ENCODE results near the gene CTNNA1.

The CTNNA1 gene

DNA sequence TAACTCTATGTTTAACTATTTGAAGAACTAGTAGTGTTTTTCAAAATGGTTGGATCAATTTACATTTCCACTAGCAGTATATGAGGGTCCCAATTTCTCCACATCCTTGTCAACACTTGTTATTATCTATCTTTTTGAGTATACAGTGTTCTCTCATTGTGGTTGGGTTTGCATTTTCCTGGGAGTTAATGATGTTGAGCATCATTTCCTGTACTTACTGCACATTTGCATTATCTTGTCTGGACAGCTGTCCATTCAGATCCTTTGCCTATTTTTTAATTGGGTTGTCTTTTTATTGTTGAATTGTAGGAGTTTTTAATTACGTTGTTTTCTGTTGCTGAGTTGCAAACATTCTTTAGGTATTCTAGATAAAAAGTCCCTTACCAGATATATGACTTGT is 225.4 kb downstream of the CTNNA1 start:
- DNase-seq: no peak
- no peak overlapping the region for H3K27ac Mint-ChIP-seq

DNA sequence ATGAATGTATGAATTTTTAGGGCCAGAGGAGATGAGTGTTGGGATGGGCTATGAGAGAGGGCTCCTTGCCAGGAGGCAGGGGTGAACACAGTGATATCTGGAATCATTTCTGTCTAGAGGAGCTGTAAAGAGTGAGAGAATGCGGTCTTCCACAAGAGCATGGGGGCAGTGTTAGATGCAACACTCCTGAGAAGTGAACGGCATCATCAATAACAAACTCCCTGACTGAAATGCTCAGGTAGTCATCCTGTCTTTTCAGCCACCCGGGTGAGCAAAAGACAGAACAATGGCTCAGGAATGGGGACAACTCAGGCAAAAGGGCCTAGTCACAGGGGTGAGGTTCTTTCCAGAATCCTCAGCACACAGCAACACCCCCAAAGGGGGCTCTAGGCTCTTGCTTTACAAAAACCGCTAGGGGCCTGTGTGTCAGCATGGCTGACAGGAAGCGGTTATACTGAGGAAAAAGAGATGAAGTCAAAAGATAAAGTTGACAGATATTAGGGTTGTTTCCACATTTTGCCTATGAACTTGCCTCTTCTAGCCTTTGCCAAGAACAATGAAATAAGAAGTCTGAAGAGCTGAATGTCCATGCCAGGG is 226.6 kb downstream of the CTNNA1 start:
- Mint-ChIP-seq H3K36me3 (ENCODE audit: low read depth) (no peaks in the 10 kb centered on the region), H3K4me1 (peaks cover 32% of the 10 kb centered on the region), H3K9me3 (no peaks in the 10 kb centered on the region), H3K4me3 (no peak overlapping the region), H3K27me3 (ENCODE audit: low read depth, poor library complexity) (peaks cover 17% of the 10 kb centered on the region), H3K27ac (no peak overlapping the region)
- no peak for DNase-seq
- TF ChIP-seq, protein P1, sequence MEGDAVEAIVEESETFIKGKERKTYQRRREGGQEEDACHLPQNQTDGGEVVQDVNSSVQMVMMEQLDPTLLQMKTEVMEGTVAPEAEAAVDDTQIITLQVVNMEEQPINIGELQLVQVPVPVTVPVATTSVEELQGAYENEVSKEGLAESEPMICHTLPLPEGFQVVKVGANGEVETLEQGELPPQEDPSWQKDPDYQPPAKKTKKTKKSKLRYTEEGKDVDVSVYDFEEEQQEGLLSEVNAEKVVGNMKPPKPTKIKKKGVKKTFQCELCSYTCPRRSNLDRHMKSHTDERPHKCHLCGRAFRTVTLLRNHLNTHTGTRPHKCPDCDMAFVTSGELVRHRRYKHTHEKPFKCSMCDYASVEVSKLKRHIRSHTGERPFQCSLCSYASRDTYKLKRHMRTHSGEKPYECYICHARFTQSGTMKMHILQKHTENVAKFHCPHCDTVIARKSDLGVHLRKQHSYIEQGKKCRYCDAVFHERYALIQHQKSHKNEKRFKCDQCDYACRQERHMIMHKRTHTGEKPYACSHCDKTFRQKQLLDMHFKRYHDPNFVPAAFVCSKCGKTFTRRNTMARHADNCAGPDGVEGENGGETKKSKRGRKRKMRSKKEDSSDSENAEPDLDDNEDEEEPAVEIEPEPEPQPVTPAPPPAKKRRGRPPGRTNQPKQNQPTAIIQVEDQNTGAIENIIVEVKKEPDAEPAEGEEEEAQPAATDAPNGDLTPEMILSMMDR (IDR thresholded peaks at IDR 0.05): no peak

More for the DNA sequence above, 225.4 kb downstream of the CTNNA1 start:
- Mint-ChIP-seq H3K27me3 (ENCODE audit: low read depth, poor library complexity) (peaks cover 16% of the 10 kb centered on the region), H3K4me1 (peaks cover 39% of the 10 kb centered on the region), H3K4me3 (no peak overlapping the region), H3K9me3 (no peaks in the 10 kb centered on the region), H3K36me3 (ENCODE audit: low read depth) (no peaks in the 10 kb centered on the region)
- TF ChIP-seq, protein P1 (IDR thresholded peaks at IDR 0.05): no peak

DNA sequence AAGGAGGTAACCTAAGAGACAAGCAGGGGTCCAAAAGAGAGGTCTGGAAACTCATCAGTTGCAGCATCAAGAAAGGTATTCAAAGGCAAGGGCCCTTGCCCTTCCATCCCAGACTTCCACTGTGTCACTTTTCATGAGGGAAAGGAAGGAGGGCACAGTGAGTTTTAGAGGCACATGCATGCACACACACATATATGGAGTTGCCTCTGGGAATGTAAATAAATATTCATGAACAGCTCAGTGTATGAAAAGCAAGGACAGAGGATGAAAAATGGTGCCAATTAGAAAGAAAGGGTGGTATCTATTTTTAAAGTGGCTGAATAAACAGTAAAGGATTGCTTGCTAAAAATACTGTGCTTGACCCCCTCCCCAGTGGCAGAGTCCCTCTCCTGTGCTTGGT is 227.2 kb downstream of the CTNNA1 start:
- Mint-ChIP-seq H3K9me3 (no peaks in the 10 kb centered on the region), H3K36me3 (ENCODE audit: low read depth) (no peaks in the 10 kb centered on the region), H3K4me3 (no peak overlapping the region), H3K4me1 (peaks cover 25% of the 10 kb centered on the region), H3K27me3 (ENCODE audit: low read depth, poor library complexity) (peaks cover 17% of the 10 kb centered on the region), H3K27ac (no peak overlapping the region)
- DNase-seq: no peak
- TF ChIP-seq, protein P1 (IDR thresholded peaks at IDR 0.05): no peak

DNA sequence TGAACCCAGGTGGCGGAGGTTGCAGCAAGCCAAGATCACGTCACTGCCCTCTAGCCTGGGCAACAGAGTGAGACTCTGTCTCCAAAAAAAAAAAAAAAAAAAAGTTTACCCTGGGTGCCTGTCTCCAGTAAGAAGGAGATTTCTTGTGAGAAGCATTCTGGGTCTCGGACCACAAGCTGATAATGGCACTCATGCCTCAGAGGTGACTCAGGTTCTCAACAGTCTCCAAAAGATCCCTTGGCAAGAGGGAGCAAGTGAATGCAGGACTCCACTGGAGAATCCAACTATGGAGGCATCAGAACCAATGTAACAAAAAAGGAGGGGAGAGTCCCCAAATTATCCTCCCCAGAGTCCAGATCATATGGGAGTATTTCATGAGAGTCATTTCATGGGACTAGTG is 227.9 kb downstream of the CTNNA1 start:
- Mint-ChIP-seq H3K4me3 (no peak overlapping the region), H3K9me3 (no peaks in the 10 kb centered on the region), H3K4me1 (peaks cover 19% of the 10 kb centered on the region), H3K36me3 (ENCODE audit: low read depth) (no peaks in the 10 kb centered on the region), H3K27ac (no peak overlapping the region), H3K27me3 (ENCODE audit: low read depth, poor library complexity) (peaks cover 17% of the 10 kb centered on the region)
- TF ChIP-seq, protein P1 (IDR thresholded peaks at IDR 0.05): no peak
- no peak for DNase-seq

DNA sequence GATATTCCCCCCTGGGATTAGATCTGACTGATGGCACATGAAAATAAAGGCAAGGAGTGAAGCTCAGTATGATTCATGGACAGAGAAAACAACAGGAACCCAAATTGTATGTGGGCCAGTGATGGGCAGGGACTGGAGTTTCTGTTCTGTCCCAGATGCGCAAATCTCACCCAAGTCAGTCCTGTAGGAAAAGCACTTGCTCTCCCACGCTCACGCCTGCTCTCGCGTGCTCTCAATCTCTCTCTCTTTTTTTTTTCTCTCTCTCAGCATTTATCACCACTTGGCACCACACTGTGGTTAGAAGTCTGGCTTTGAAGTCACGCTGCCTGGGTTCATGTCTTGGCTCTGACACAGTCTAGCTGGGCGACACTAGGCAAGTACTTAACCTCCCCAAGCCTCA is 228.4 kb downstream of the CTNNA1 start:
- Mint-ChIP-seq H3K4me3 (no peak overlapping the region), H3K27ac (no peak overlapping the region), H3K9me3 (no peaks in the 10 kb centered on the region), H3K4me1 (peaks cover 19% of the 10 kb centered on the region), H3K27me3 (ENCODE audit: low read depth, poor library complexity) (peaks cover 17% of the 10 kb centered on the region), H3K36me3 (ENCODE audit: low read depth) (no peaks in the 10 kb centered on the region)
- TF ChIP-seq, protein P1 (IDR thresholded peaks at IDR 0.05): no peak
- DNase-seq: no peak

DNA sequence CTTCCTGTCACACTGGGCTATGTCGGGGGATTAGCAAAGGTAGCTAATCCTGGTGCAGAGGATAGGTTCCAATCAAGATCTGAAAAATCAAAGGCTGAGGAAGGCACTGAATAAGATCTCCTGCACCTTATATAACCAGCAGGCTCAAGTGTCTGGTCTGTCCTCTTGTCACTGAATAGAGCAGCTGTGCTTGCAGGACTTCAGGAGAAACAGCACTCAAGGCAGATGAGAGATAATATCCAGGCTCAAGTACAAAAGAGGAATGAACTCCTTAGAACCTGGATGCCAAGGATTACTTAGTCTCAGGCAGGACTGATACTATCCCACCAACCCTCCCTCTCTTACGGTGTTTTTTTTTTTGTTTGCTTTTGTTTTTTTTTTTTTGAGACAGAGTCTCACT is 230.8 kb downstream of the CTNNA1 start:
- Mint-ChIP-seq H3K27me3 (ENCODE audit: low read depth, poor library complexity) (peaks cover 11% of the 10 kb centered on the region), H3K4me3 (no peak overlapping the region), H3K4me1 (peaks cover 19% of the 10 kb centered on the region), H3K9me3 (no peaks in the 10 kb centered on the region), H3K27ac (no peak overlapping the region), H3K36me3 (ENCODE audit: low read depth) (no peaks in the 10 kb centered on the region)
- no peak for DNase-seq
- TF ChIP-seq, protein P1 (IDR thresholded peaks at IDR 0.05): no peak
